ENCODE results near the gene CCND1.

GRCh38 chr11:69635804-69636511, 5.0 kb upstream of the CCND1 start:
- TF ChIP-seq CTCF (conservative IDR thresholded peaks at IDR 0.05; ENCODE audit: low read depth, low read length) (no peak), EZH2 (IDR thresholded peaks at IDR 0.05; ENCODE audit: borderline replicate concordance, low read depth, low read length, poor library complexity, severe bottlenecking) (no peak)

Data from A673 (cell line).